NCI-H1105 (cell line): Measurements from ENCODE around the gene FCHO2.

Source experiments
- DNase-seq: peaks from one replicate; lab custom pipeline; 2025; lab: John Stamatoyannopoulos, UW

The FCHO2 gene

GRCh38 chr5:73028991-73029595 is 73.3 kb downstream of the FCHO2 start:
- DNase-seq: no peak

GRCh38 chr5:73030531-73030930 is 74.7 kb downstream of the FCHO2 start:
- DNase-seq: no peak

DNA sequence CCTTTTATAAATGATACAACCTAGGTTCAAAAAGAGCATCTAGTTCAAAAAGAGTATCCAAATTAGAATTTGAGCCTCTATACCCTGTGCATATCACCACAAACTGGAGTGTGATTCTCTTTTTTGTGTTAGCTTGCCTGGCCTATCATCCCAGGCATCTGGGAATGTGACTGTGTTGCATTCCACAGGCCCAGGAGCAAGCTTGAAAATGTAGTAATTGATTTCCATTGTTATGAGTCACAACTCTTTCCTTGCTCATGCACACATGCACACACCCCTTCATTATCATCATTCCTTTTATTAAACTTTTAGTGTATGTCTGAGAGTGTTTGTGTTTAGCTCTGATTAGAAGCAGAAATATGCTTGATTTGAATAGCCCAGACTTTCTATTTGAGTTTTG is 75.2 kb downstream of the FCHO2 start:
- no peak for DNase-seq

GRCh38 chr5:73031839-73032238 is 76.0 kb downstream of the FCHO2 start:
- DNase-seq: peak; percentile 42

DNA sequence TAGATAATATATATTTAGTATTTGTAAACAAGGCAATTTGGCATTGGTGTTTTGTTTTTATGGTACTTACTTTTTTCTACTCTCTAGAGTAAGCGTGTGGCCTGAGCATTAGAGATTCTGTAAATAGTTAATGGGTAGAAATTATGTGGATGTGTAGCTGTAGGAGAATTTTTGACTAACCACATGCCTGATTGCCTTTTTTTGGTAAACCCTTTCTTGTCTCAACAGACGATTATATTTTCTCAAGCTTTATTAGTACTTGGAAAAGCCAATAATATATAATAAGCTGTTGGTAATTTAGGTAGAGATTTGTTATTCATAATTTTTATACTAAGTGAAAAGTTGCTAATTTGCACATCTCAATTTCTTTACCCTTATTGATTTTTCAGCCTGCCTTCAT is 76.8 kb downstream of the FCHO2 start:
- DNase-seq: no peak

- DNase-seq: no peak
Measured at GRCh38 chr5:73037545-73037944, 81.7 kb downstream of the FCHO2 start.

GRCh38 chr5:73039082-73039481 is 83.2 kb downstream of the FCHO2 start:
- peak; percentile 0 for DNase-seq

DNA sequence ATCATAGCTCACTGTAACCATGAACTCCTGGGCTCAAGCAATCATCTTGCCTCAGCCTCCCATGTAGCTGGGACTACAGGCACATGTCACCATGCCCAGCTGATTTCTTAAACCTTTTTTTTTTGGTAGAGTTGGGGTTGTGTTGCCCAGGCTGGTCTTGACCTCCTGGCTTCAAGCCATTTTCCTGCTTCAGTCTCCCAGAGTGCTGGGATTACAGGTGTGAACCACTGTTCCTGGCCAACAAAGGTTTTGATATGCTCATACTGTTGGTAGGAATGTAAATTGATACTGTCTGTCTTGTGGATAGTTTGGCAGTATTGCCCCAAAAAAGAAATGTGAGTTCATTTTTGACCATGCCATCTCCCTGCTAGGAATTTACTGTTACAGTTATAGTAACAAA is 87.2 kb downstream of the FCHO2 start:
- no peak for DNase-seq

GRCh38 chr5:73044546-73044945 is 88.7 kb downstream of the FCHO2 start:
- no peak for DNase-seq

GRCh38 chr5:73045623-73046022 is 89.8 kb downstream of the FCHO2 start:
- no peak for DNase-seq

GRCh38 chr5:73061593-73061992 is 105.8 kb downstream of the FCHO2 start:
- DNase-seq: no peak

GRCh38 chr5:73066466-73066865 is 110.6 kb downstream of the FCHO2 start:
- no peak for DNase-seq

DNA sequence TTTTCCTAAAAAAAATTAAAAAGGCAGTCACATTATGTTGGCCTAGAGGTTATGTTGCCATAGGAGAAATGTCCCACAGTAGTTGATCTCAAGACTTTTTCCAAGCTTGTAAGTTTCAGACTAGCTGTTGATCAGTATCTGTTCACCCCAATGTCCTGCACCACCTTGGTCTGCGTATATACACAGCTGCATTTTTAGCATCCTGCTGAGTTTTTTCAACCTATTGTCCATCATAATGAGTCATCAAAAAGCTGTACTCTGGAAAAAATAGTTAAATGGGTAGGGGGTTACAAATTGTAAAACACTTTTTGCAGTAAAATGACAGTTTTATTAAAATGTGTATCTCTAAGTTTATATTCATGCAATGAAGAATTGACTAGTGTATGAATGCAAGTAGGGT is 111.4 kb downstream of the FCHO2 start:
- no peak for DNase-seq

DNA sequence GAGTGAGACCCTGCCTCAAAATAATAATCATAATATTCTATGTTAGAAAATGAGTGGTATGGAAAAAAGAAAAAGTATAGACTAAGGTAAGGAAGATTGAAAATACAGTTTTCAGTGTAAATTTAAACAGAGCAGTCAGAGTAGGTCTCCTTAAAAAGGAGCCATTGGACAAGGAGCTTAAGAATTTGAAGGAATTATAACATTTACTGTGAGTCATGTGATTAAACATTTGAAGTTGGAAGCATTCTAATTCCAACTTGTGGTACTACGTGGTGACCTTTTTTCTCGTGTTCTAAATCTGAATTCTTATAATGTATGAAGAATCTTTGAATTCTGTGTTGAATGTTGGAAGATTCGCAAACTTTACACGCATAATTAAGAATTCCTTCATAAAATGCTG is 125.3 kb downstream of the FCHO2 start:
- DNase-seq: no peak

- no peak for DNase-seq
Measured at GRCh38 chr5:73088026-73088425, 132.2 kb downstream of the FCHO2 start.

- DNase-seq: no peak
Measured at GRCh38 chr5:73093943-73094342, 138.1 kb downstream of the FCHO2 start.

DNA sequence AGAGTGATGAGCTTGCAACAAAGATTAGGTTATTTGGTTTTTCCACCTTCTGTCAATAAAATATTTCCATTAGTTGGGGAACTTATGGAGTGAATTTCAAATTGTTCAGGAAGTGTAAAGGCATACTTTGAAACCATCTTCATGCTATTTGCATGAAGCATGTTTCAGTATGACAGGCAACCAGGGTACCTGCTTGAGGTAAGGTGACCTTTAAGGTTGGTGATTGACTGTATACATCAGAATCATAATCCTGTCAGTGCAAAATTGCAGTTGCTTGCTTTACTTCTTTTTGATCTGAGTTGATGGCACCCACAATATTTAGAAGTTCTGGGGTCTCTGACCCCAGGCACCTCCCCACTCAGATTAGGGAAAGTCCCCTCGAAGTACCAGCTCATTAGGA is 138.6 kb downstream of the FCHO2 start:
- no peak for DNase-seq

DNA sequence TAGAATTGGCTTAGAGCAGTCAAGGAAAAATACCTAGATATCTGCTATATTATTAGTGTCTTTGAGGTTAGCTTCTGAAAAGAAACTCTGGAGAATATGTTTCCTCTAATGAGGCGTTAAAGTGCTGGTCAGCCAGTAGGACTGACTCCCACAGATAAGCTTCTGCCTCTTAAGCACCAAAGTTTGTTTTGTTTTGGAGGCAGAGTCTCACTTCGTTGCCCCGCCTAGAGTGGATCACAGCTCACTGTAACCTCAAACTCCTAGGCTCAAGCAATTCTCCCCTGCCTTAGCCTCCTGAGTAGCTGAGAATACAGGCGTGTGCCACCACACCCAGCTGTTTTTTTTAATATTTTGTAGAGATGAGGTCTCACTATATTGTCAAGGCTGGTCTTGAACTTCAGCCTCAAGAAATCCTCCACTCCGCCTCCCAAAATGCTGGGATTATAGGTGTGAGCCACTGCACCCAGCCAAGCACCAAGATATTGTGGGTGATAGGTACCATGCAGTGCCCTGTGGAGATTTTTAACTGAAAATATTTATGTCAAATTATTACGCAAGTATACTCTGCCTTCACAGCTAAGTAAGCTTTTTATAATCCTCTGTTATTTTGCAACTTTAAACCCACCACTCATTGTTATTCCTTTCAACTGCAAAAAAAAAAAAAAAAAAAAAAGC is 139.9 kb downstream of the FCHO2 start:
- DNase-seq: no peak

- no peak for DNase-seq
Measured at GRCh38 chr5:73096239-73096575, 140.4 kb downstream of the FCHO2 start.

GRCh38 chr5:73097740-73098139 is 141.9 kb downstream of the FCHO2 start:
- DNase-seq: no peak

- no peak for DNase-seq
Measured at GRCh38 chr5:73100109-73100508, 144.3 kb downstream of the FCHO2 start.

GRCh38 chr5:73103870-73104299 is 148.0 kb downstream of the FCHO2 start:
- peak; percentile 68 for DNase-seq

DNA sequence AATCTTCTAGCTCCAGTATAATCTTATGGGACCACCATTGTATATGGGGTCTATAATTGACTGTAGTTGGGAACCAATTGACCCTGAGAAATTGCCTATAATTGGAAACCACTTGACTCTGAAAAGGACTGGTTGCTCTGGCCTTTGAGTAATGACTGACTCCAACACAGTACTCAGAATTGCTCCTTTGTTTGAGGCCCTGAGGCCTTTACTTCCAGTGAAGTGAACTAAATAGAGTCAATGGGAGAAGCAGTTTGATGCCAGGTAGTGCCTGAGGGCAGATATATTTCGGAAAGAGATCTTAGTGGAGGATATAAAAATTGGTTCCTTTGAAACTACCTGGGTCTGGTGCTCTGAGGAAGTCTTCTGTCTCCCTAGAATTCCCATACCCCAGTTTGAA is 148.5 kb downstream of the FCHO2 start:
- peak; percentile 35 for DNase-seq

DNA sequence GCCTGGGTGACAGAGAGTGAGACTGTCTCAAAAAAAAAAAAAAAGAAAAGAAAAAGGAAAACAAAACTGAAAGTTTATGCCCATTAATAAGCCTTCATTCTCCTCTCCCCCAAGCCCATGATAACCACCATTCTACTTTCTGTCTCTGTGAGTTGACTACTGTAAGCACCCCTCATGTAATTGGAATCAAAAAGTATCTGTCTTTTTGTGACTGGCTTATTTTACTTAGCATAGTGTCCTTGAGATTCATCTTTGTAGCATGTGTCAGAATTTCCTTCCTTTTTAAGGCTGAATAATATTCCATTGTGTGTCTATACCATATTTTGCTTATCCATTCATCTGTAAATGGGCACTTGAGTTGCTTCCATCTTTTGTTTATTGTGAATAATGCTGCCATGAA is 150.5 kb downstream of the FCHO2 start:
- DNase-seq: no peak
